Measurements from ENCODE around the gene RCBTB2. TPM values are rescaled to one million over a fixed set of nuclear protein-coding genes. Genes with fewer than 3 reads are reported as not detected.

Gene RCBTB2
- total RNA-seq, 1 experiment from 2014 or later = 1.1 TPM

DNA sequence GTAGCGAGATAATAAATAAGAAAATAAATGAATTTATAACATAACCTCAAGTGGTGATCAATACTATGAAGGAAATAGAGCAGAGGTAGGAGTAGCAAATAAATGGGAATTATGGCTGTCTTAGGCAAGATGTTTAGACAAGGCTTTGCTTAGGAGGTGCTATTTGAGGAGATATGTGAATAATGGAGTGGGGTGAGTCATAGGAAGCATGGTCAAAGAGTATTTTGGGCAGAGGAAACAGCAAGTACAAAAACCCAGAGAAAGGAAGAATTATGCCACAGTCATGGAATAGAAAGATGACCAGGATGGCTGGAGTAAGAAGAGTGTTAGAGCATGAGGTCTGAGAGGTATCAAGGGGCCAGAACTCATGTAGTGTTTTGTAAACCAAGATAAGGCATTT is 86.4 kb downstream of the RCBTB2 start:
- ChIA-PET POLR2A (no interaction called here), CTCF (no interaction called here)
- no peaks in the 10 kb centered on the region for H3K27me3 ChIP-seq (replicated peaks; ENCODE audit: control insufficient read depth, insufficient read depth, low read length)
- peaks cover 6% of the 10 kb centered on the region for H3K9me3 Mint-ChIP-seq (ENCODE audit: unreplicated experiment)
- intact Hi-C loops (cut with micrococcal nuclease; ENCODE audit: unreplicated experiment) = no loop called here
- no peaks in the 10 kb centered on the region for H3K4me1 Mint-ChIP-seq (ENCODE audit: low read depth, unreplicated experiment)
- no peak overlapping the region for H3K4me3 Mint-ChIP-seq (ENCODE audit: unreplicated experiment)
- no peak for DNase-seq
- no peaks in the 10 kb centered on the region for H3K36me3 ChIP-seq (ENCODE audit: control insufficient read depth, insufficient read depth, low read length)
- no peak overlapping the region for H3K4me3 ChIP-seq (ENCODE audit: low read depth, low read length)
- no TSS peak for BruUV-seq (replicated peaks)
- no peak for TF ChIP-seq CTCF (IDR thresholded peaks at IDR 0.05; ENCODE audit: insufficient read depth in 1 of 2, low read depth in 1 of 2, low read length in 1 of 2, severe bottlenecking in 1 of 2, unreplicated experiment in 1 of 2)
- no peaks in the 10 kb centered on the region for H3K36me3 Mint-ChIP-seq (ENCODE audit: insufficient read depth, unreplicated experiment)
- H3K9me3 ChIP-seq = no peaks in the 10 kb centered on the region
- no peaks in the 10 kb centered on the region for H3K4me1 ChIP-seq
- no peaks in the 10 kb centered on the region for H3K27me3 Mint-ChIP-seq (ENCODE audit: insufficient read depth, unreplicated experiment)
- H3K27ac Mint-ChIP-seq (ENCODE audit: unreplicated experiment) = no peak overlapping the region

GRCh38 chr13:48443442-48444208 is 89.3 kb downstream of the RCBTB2 start:
- POLR2A ChIA-PET = interaction anchor here (0.6 kb wide), 1 partner anchor 1001 kb away, joined by 4 read pairs; the partner anchor contains the start of gene SETDB2
- DNase-seq = no peak
- CTCF ChIA-PET = no interaction called here
- intact Hi-C loops (cut with micrococcal nuclease; ENCODE audit: unreplicated experiment) = no loop called here
- Mint-ChIP-seq H3K27me3 (ENCODE audit: insufficient read depth, unreplicated experiment) (no peaks in the 10 kb centered on the region), H3K9me3 (ENCODE audit: unreplicated experiment) (no peaks in the 10 kb centered on the region), H3K27ac (ENCODE audit: unreplicated experiment) (no peak overlapping the region), H3K4me3 (ENCODE audit: unreplicated experiment) (no peak overlapping the region), H3K4me1 (ENCODE audit: low read depth, unreplicated experiment) (no peaks in the 10 kb centered on the region), H3K36me3 (ENCODE audit: insufficient read depth, unreplicated experiment) (no peaks in the 10 kb centered on the region)
- BruUV-seq (replicated peaks) = no TSS peak
- no peaks in the 10 kb centered on the region for H3K4me1 ChIP-seq
- no peak for TF ChIP-seq CTCF (IDR thresholded peaks at IDR 0.05; ENCODE audit: insufficient read depth in 1 of 2, low read depth in 1 of 2, low read length in 1 of 2, severe bottlenecking in 1 of 2, unreplicated experiment in 1 of 2)
- no peaks in the 10 kb centered on the region for H3K27me3 ChIP-seq (replicated peaks; ENCODE audit: control insufficient read depth, insufficient read depth, low read length)
- H3K9me3 ChIP-seq = no peaks in the 10 kb centered on the region
- no peaks in the 10 kb centered on the region for H3K36me3 ChIP-seq (ENCODE audit: control insufficient read depth, insufficient read depth, low read length)
- H3K4me3 ChIP-seq (ENCODE audit: low read depth, low read length) = no peak overlapping the region

Other genes with a start within 250 kb of the RCBTB2 start
- gene RB1, start 229.3 kb downstream of the RCBTB2 start, total RNA-seq (2022) = 24.1 and 24.3 TPM in 2 replicates
- gene LPAR6, start 120.0 kb downstream of the RCBTB2 start, total RNA-seq (2022) = not detected in 2 replicates
- gene CYSLTR2, start 120.8 kb upstream of the RCBTB2 start, total RNA-seq (2022) = not detected in 2 replicates

All from Caco-2 (cell line).